Measurements from ENCODE around the gene RGS9. TPM values are rescaled to one million over a fixed set of nuclear protein-coding genes. Genes with fewer than 3 reads are reported as not detected.

Gene RGS9
- total RNA-seq, 1 donor from 2014 or later, result 8.7 TPM

GRCh38 chr17:65139101-65139764 lies 2.1 kb downstream of the RGS9 start:
- Histone ChIP-seq H3K9me3 (no peaks in the 10 kb centered on the region), H3K4me1 (no peaks in the 10 kb centered on the region), H3K27me3 (no peaks in the 10 kb centered on the region), H3K36me3 (no peaks in the 10 kb centered on the region), H3K4me3 (no peak overlapping the region), H3K27ac (no peak overlapping the region)
- ATAC-seq (no peak), DNase-seq (no peak)
- TF ChIP-seq, protein P1, sequence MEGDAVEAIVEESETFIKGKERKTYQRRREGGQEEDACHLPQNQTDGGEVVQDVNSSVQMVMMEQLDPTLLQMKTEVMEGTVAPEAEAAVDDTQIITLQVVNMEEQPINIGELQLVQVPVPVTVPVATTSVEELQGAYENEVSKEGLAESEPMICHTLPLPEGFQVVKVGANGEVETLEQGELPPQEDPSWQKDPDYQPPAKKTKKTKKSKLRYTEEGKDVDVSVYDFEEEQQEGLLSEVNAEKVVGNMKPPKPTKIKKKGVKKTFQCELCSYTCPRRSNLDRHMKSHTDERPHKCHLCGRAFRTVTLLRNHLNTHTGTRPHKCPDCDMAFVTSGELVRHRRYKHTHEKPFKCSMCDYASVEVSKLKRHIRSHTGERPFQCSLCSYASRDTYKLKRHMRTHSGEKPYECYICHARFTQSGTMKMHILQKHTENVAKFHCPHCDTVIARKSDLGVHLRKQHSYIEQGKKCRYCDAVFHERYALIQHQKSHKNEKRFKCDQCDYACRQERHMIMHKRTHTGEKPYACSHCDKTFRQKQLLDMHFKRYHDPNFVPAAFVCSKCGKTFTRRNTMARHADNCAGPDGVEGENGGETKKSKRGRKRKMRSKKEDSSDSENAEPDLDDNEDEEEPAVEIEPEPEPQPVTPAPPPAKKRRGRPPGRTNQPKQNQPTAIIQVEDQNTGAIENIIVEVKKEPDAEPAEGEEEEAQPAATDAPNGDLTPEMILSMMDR (IDR thresholded peaks at IDR 0.05), result no peak
- intact Hi-C loops (cut with DNase I), result no loop called here

- TF ChIP-seq, protein P1 (IDR thresholded peaks at IDR 0.05), result no peak
- H3K27ac ChIP-seq, result no peak overlapping the region
- ATAC-seq (no peak), DNase-seq (no peak)
- H3K9me3 ChIP-seq, result no peaks in the 10 kb centered on the region
- no peaks in the 10 kb centered on the region for H3K4me1 ChIP-seq
- intact Hi-C loops (cut with DNase I), result no loop called here
- H3K36me3 ChIP-seq, result no peaks in the 10 kb centered on the region
- no peaks in the 10 kb centered on the region for H3K27me3 ChIP-seq
- no peak overlapping the region for H3K4me3 ChIP-seq
These were observed 5.1 kb downstream of the RGS9 start for GRCh38 chr17:65142247-65142646.

DNA sequence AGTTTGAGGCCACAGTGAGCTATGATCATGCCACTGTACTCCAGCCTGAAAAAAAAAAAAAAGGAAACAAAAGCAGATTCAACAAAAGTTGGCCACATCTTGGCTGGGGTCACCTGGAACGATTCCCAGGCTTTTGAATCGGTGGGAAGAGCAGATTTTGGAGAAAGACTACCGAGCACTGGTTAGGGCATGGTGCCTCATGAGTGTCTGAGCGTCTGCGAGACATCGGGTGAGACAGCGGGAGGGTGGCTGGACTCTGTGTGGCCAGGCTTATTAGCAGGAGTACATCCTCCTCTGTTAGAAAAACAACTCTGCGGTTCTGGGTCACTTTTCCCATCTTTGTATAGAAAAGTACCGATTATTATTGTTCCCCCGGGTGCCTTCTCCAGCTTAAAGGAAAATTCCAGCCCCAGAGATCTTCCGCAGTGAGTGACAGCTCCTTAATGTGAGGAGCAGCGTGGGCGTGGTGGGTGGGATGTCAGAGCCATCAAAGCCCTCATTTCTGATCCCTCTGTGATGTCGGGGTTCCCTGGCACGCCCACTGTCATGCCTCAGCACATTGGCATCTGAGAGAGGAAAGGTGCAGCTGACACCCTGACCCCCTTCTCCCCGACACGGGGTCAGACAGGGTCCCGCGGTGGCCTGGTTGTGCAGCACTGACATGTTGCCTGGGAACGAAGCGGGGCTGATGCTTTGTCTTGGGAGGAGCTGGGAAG lies 6.9 kb downstream of the RGS9 start:
- no peaks in the 10 kb centered on the region for H3K4me1 ChIP-seq
- TF ChIP-seq, protein P1 (IDR thresholded peaks at IDR 0.05), result no peak
- H3K27ac ChIP-seq, result no peak overlapping the region
- H3K9me3 ChIP-seq, result no peaks in the 10 kb centered on the region
- H3K27me3 ChIP-seq, result no peaks in the 10 kb centered on the region
- no peak for ATAC-seq
- intact Hi-C loops (cut with DNase I), result no loop called here
- no peak for DNase-seq
- H3K4me3 ChIP-seq, result no peak overlapping the region
- H3K36me3 ChIP-seq, result no peaks in the 10 kb centered on the region

DNA sequence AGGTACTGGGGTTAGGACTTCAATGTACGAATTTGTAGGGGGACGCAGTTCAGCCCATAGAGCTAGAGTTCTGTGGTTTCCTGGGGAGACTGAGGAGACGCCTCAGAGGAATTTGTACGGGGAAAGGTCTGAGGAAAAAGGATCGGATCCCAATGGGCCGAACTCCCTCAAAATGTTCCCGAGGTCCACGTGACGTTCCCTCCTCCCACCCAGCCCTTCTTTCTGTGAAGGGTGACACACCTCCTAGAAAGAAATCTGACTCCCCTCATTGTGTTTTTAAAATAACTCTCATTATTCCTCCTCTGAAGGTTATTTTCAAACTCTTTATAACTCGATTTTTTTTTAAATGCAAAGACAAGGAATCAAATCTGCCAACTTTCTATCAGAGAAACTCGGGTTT lies 8.6 kb downstream of the RGS9 start:
- Histone ChIP-seq H3K4me3 (no peak overlapping the region), H3K4me1 (no peaks in the 10 kb centered on the region), H3K36me3 (no peaks in the 10 kb centered on the region), H3K27me3 (no peaks in the 10 kb centered on the region), H3K9me3 (no peaks in the 10 kb centered on the region), H3K27ac (no peak overlapping the region)
- DNase-seq (no peak), ATAC-seq (no peak)
- intact Hi-C loops (cut with DNase I), result no loop called here
- TF ChIP-seq, protein P1 (IDR thresholded peaks at IDR 0.05), result no peak

DNA sequence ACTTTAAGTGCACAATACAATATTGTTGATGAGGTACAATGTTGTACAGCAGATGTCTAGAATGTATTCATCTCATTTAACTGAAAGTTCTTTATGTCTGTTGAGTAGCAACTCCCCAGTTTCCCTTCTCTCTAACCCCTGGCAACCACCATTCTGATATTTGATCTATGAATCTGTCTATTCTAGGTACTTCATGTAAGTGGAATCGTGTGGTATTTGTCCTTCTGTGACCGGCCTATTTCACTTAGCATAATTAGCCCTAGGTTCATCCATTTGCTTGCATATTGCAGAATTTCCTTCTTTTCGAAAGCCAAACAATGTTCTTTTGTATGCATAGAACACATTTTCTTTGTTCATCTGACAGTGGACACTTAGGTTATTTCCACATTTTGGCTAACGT lies 10.8 kb downstream of the RGS9 start:
- Histone ChIP-seq H3K36me3 (no peaks in the 10 kb centered on the region), H3K27ac (no peak overlapping the region), H3K27me3 (no peaks in the 10 kb centered on the region), H3K4me1 (no peaks in the 10 kb centered on the region), H3K4me3 (no peak overlapping the region), H3K9me3 (no peaks in the 10 kb centered on the region)
- ATAC-seq, result no peak
- no peak for DNase-seq
- TF ChIP-seq, protein P1 (IDR thresholded peaks at IDR 0.05), result no peak
- intact Hi-C loops (cut with DNase I), result no loop called here
